A549 (cell line): ENCODE data around the gene PAGE4. TPM values are rescaled to one million over a fixed set of nuclear protein-coding genes. Genes with fewer than 3 reads are reported as not detected.

Experiments used
- ATAC-seq, 2 experiments: fragments of 200-7000 bp in 1 of 2; fragments of >200 bp in 1 of 2; cut with Nextera tagmentation in 1 of 2; cut with Tn5 transposase in 1 of 2; 3 replicates each; pipeline versions ENCODE4 v1.8.0 to v1.9.1; 2018 to 2020; ENCODE audit warnings: mild to moderate bottlenecking in 1 of 2, moderate library complexity in 1 of 2
- CTCF ChIA-PET: fragments of 300-600 bp; sonication (Branson Sonifier 250); formaldehyde crosslinking; extraction: SDS; loops from one replicate; lab custom pipeline; 2021; ENCODE audit warnings: antibody characterized with exemption, inconsistent platforms; lab: Yijun Ruan, JAX
- POLR2A ChIA-PET: fragments of 350-600 bp; formaldehyde crosslinking; extraction: SDS; loops from one replicate; lab custom pipeline; 2021; ENCODE audit warnings: antibody characterized with exemption, inconsistent platforms; lab: Yijun Ruan, JAX
- DNase-seq, 2 experiments: peaks; one replicate each; pipeline versions ENCODE4 v3.0.0 to v3.0.0-alpha.2; 2011 to 2016; ENCODE audit warnings: low read depth in 1 of 2, low spot score in 1 of 2
- FAIRE-seq: peaks from 2 replicates; lab custom pipeline; 2011; peaks lifted over from hg19 to GRCh38; lab: Jason Lieb, UNC
- H3K27ac ChIP-seq, 2 experiments: fragments of >200 bp; sonication (Bioruptor Twin); formaldehyde crosslinking; 3 replicates each; pipeline ENCODE4 v1.5.1; 2016 to 2017
- H3K4me1 ChIP-seq: fragments of >200 bp; sonication (Bioruptor Twin); formaldehyde crosslinking; 3 replicates; pipeline ENCODE4 v1.6.1; 2016
- H3K4me2 ChIP-seq: fragments of >200 bp; sonication (Bioruptor Twin); formaldehyde crosslinking; 3 replicates; pipeline ENCODE4 v1.6.1; 2016
- H3K4me3 ChIP-seq: fragments of >200 bp; sonication (Bioruptor Twin); formaldehyde crosslinking; 3 replicates; pipeline ENCODE4 v1.5.1; 2016
- H3K9me3 ChIP-seq: fragments of >200 bp; sonication (Bioruptor Twin); formaldehyde crosslinking; 3 replicates; pipeline ENCODE4 v1.6.1; 2016
- ATOH8 ChIP-seq: fragments of 250-450 bp; sonication (Bioruptor Pico); IDR thresholded peaks from 2 replicates; pipeline ENCODE4 v1.5.0; 2020; ENCODE audit warnings: low read depth, mild to moderate bottlenecking, moderate library complexity
- CBX2 ChIP-seq: fragments of 200-600 bp; sonication (generic); IDR thresholded peaks from 2 replicates; pipeline ENCODE4 v1.6.1; 2016; ENCODE audit warnings: low read depth, mild to moderate bottlenecking, borderline replicate concordance
- CTCF ChIP-seq: fragments of >200 bp; sonication (Bioruptor Twin); formaldehyde crosslinking; IDR thresholded peaks from 3 replicates; pipeline ENCODE4 v1.5.1; 2016
- ELK1 ChIP-seq: fragments of 150-350 bp; IDR thresholded peaks from 2 replicates; pipeline ENCODE4 v1.6.1; 2014; ENCODE audit warnings: low read depth, mild to moderate bottlenecking, low read length
- EP300 ChIP-seq, 2 experiments: fragments of >200 bp; sonication (Bioruptor Twin); formaldehyde crosslinking; IDR thresholded peaks; 2 replicates in 1 of 2; 3 replicates in 1 of 2; pipeline ENCODE4 v1.6.1; 2016 to 2017
- ESRRA ChIP-seq: fragments of 150-350 bp; IDR thresholded peaks from 2 replicates; pipeline ENCODE4 v1.6.1; 2014; ENCODE audit warnings: mild to moderate bottlenecking, low read length, borderline replicate concordance
- FOSB ChIP-seq: fragments of 250-450 bp; sonication (Bioruptor Pico); IDR thresholded peaks from 2 replicates; pipeline ENCODE4 v1.5.0; 2020; ENCODE audit warnings: mild to moderate bottlenecking, moderate library complexity
- FOXS1 ChIP-seq: fragments of 250-450 bp; sonication (Bioruptor Pico); IDR thresholded peaks from 2 replicates; pipeline ENCODE4 v1.5.0; 2020; ENCODE audit warnings: mild to moderate bottlenecking, moderate library complexity
- HES2 ChIP-seq: fragments of >200 bp; sonication (Bioruptor Twin); formaldehyde crosslinking; IDR thresholded peaks from 2 replicates; pipeline ENCODE4 v1.6.1; 2016
- HOXA7 ChIP-seq: fragments of 250-450 bp; sonication (Bioruptor Pico); IDR thresholded peaks from 2 replicates; pipeline ENCODE4 v1.5.0; 2020; ENCODE audit warnings: mild to moderate bottlenecking, moderate library complexity
- HOXB13 ChIP-seq: fragments of 250-450 bp; sonication (Bioruptor Pico); IDR thresholded peaks from 2 replicates; pipeline ENCODE4 v1.5.0; 2020; ENCODE audit warnings: low read depth, mild to moderate bottlenecking, moderate library complexity
- HOXB5 ChIP-seq: fragments of 250-450 bp; sonication (Bioruptor Pico); IDR thresholded peaks from 2 replicates; pipeline ENCODE4 v1.5.0; 2020; ENCODE audit warnings: mild to moderate bottlenecking, moderate library complexity
- JUNB ChIP-seq: fragments of >200 bp; sonication (Bioruptor Twin); formaldehyde crosslinking; IDR thresholded peaks from 2 replicates; pipeline ENCODE4 v1.6.1; 2016
- KDM1A ChIP-seq: fragments of 200-600 bp; sonication (generic); IDR thresholded peaks from 2 replicates; pipeline ENCODE4 v1.6.1; 2016; ENCODE audit warnings: low read depth, mild to moderate bottlenecking
- NFE2L2 ChIP-seq: fragments of 150-350 bp; conservative IDR thresholded peaks from 2 replicates; pipeline ENCODE4 v1.6.1; 2014; ENCODE audit warnings: low read length
- NR3C1 ChIP-seq: fragments of >200 bp; sonication (Bioruptor Twin); formaldehyde crosslinking; IDR thresholded peaks from 3 replicates; pipeline ENCODE4 v1.6.1; 2017
- PBX3 ChIP-seq: IDR thresholded peaks from 2 replicates; pipeline ENCODE4 v1.6.1; 2012
- PHF8 ChIP-seq: fragments of 200-600 bp; sonication (generic); IDR thresholded peaks from 2 replicates; pipeline ENCODE4 v1.6.1; 2016; ENCODE audit warnings: low read depth, mild to moderate bottlenecking, antibody characterized with exemption, moderate library complexity, borderline replicate concordance
- POLR2AphosphoS2 ChIP-seq: conservative IDR thresholded peaks from 2 replicates; pipeline ENCODE4 v1.6.1; 2012; ENCODE audit warnings: low read length, improper control_type of control experiment, inconsistent platforms
- RAD21 ChIP-seq, 2 experiments: fragments of >200 bp in 1 of 2; sonication (Bioruptor Twin) in 1 of 2; formaldehyde crosslinking in 1 of 2; IDR thresholded peaks in 1 of 2; conservative IDR thresholded peaks in 1 of 2; 2 replicates in 1 of 2; 3 replicates in 1 of 2; pipeline ENCODE4 v1.6.1; 2012 to 2018; ENCODE audit warnings: inconsistent platforms in 1 of 2
- RARB ChIP-seq: fragments of 250-450 bp; sonication (Bioruptor Pico); IDR thresholded peaks from 2 replicates; pipeline ENCODE4 v1.8.0; 2021; ENCODE audit warnings: mild to moderate bottlenecking, moderate library complexity
- SREBF2 ChIP-seq: fragments of 450-650 bp; IDR thresholded peaks from 2 replicates; pipeline ENCODE4 v1.6.1; 2014; ENCODE audit warnings: mild to moderate bottlenecking, moderate library complexity
- TFCP2L1 ChIP-seq: fragments of 250-450 bp; sonication (Bioruptor Pico); IDR thresholded peaks from 2 replicates; pipeline ENCODE4 v1.5.0; 2021; ENCODE audit warnings: mild to moderate bottlenecking
- ZNF302 ChIP-seq: fragments of 250-450 bp; sonication (Bioruptor Pico); IDR thresholded peaks from 2 replicates; pipeline ENCODE4 v1.9.0; 2021; ENCODE audit warnings: inconsistent platforms, mild to moderate bottlenecking, moderate library complexity
- ZSCAN20 ChIP-seq: fragments of 250-450 bp; sonication (Bioruptor Pico); IDR thresholded peaks from 2 replicates; pipeline ENCODE4 v1.8.0; 2022; ENCODE audit warnings: mild to moderate bottlenecking, moderate library complexity
- WGBS: methylation state at CpG from one replicate; pipeline ENCODE4 v1.1.6; 2017; ENCODE audit errors: missing lambda C conversion rate; 5-methylcytosine and 5-hydroxymethylcytosine counted together
- polyA plus RNA-seq, 4 experiments: library from polyadenylated mRNA; depleted of rRNA in 3 of 4; stranded (reverse); fragments of >200 nt; fragmentation: RNase III in 1 of 4; extraction: RNeasy Plus Mini Kit Qiagen cat#74134 plus additional on column Dnase treatment in 1 of 4; gene quantifications; 2 replicates in 3 of 4; 3 replicates in 1 of 4; pipeline ENCODE4 v1.2.3, GENCODE V29; 2011 to 2017

Gene PAGE4
- polyA plus RNA-seq, 2 of the 4 experiments (the other 2 are of a cell fraction): not detected

- H3K4me3 ChIP-seq: no peak overlapping the region
- ChIA-PET CTCF (no interaction called here), POLR2A (no interaction called here)
- no peak overlapping the region for H3K4me2 ChIP-seq
- WGBS: 0% methylated on average over 1 of the region's 1 CpG
- FAIRE-seq: peak; percentile 96
- ATAC-seq: no peak
- H3K9me3 ChIP-seq: no peaks in the 10 kb centered on the region
- H3K27ac ChIP-seq: no peak overlapping the region
- DNase-seq: no peak
- H3K4me1 ChIP-seq: no peaks in the 10 kb centered on the region
- no peak for TF ChIP-seq EP300 (IDR thresholded peaks at IDR 0.05)
- TF ChIP-seq HOXA7: no peak
- TF ChIP-seq ZSCAN20 (CRISPR knock-in tag): no peak
- no peak for TF ChIP-seq HES2
- no peak for TF ChIP-seq SREBF2
- no peak for TF ChIP-seq POLR2AphosphoS2
Measured at GRCh38 chrX:49799828-49800227, 29.3 kb upstream of the PAGE4 start.

GRCh38 chrX:49809891-49810632 lies 19.0 kb upstream of the PAGE4 start:
- no peaks in the 10 kb centered on the region for H3K9me3 ChIP-seq
- ChIA-PET CTCF (no interaction called here), POLR2A (no interaction called here)
- H3K4me3 ChIP-seq: no peak overlapping the region
- DNase-seq (no peak), ATAC-seq (no peak), FAIRE-seq (peak; percentile 61)
- H3K27ac ChIP-seq: no peak overlapping the region
- no peak for TF ChIP-seq EP300 (IDR thresholded peaks at IDR 0.05)
- no peak for TF ChIP-seq PHF8
- TF ChIP-seq PBX3: no peak
- no peak for TF ChIP-seq POLR2AphosphoS2
- no peak for TF ChIP-seq NR3C1
- no peak for TF ChIP-seq RAD21 (conservative IDR thresholded peaks at IDR 0.05 in 1 of 2, IDR thresholded peaks at IDR 0.05 in 1 of 2)
- no peak for TF ChIP-seq HOXB5 (CRISPR knock-in tag)
- H3K4me1 ChIP-seq: no peaks in the 10 kb centered on the region
- 0% methylated on average over 1 of the region's 1 CpG for WGBS
- H3K4me2 ChIP-seq: no peak overlapping the region

- Histone ChIP-seq H3K9me3 (no peaks in the 10 kb centered on the region), H3K27ac (no peak overlapping the region), H3K4me2 (no peak overlapping the region), H3K4me1 (no peaks in the 10 kb centered on the region), H3K4me3 (no peak overlapping the region)
- ChIA-PET POLR2A (no interaction called here), CTCF (no interaction called here)
- no peak for DNase-seq
- WGBS: 29% methylated on average over 4 of the region's 4 CpGs
- TF ChIP-seq KDM1A: no peak
- no peak for TF ChIP-seq PHF8
- no peak for TF ChIP-seq CTCF
- TF ChIP-seq ELK1: no peak
- TF ChIP-seq RARB (CRISPR knock-in tag): no peak
- TF ChIP-seq CBX2: no peak
- TF ChIP-seq HES2: no peak
- no peak for TF ChIP-seq ATOH8 (CRISPR knock-in tag)
- no peak for TF ChIP-seq ZSCAN20 (CRISPR knock-in tag)
- TF ChIP-seq HOXB5 (CRISPR knock-in tag): no peak
- no peak for TF ChIP-seq FOXS1 (CRISPR knock-in tag)
- no peak for TF ChIP-seq HOXA7
- TF ChIP-seq ZNF302: no peak
- no peak for TF ChIP-seq JUNB
- no peak for TF ChIP-seq HOXB13 (CRISPR knock-in tag)
- no peak for TF ChIP-seq TFCP2L1
- TF ChIP-seq ESRRA: no peak
- TF ChIP-seq FOSB: no peak
- no peak for TF ChIP-seq NFE2L2
- no peak for ATAC-seq
- no peak for FAIRE-seq
Measured at GRCh38 chrX:49812177-49812576, 16.9 kb upstream of the PAGE4 start.
